HepG2 (cell line): ENCODE measurements around the gene ATG4B. TPM values are rescaled to one million over a fixed set of nuclear protein-coding genes. Genes with fewer than 3 reads are reported as not detected.

Experiments used
- AFF4 ChIP-seq: sonication (generic); formaldehyde crosslinking; IDR thresholded peaks from 2 replicates; pipeline ENCODE4 v1.4.0; 2020; ENCODE audit warnings: missing genetic modification reagents
- BRF2 ChIP-seq: sonication (generic); formaldehyde crosslinking; IDR thresholded peaks from 2 replicates; pipeline ENCODE4 v1.8.1; 2022; ENCODE audit warnings: mild to moderate bottlenecking, missing genetic modification reagents
- DR1 ChIP-seq: sonication (generic); formaldehyde crosslinking; IDR thresholded peaks from 2 replicates; pipeline ENCODE4 v1.8.0; 2021; ENCODE audit warnings: mild to moderate bottlenecking, missing genetic modification reagents, inconsistent platforms
- FOXK1 ChIP-seq: sonication (generic); formaldehyde crosslinking; IDR thresholded peaks from 2 replicates; pipeline ENCODE4 v1.4.0; 2020; ENCODE audit warnings: low read depth, missing genetic modification reagents, borderline replicate concordance
- HES4 ChIP-seq: sonication (generic); formaldehyde crosslinking; IDR thresholded peaks from 2 replicates; pipeline ENCODE4 v1.9.0; 2021; ENCODE audit warnings: mild to moderate bottlenecking, missing genetic modification reagents, borderline replicate concordance
- NFE2L2 ChIP-seq: fragments of 150-350 bp; IDR thresholded peaks from 2 replicates; pipeline ENCODE4 v1.6.1; 2014; ENCODE audit warnings: low read length
- NFKBIZ ChIP-seq: IDR thresholded peaks from 2 replicates; pipeline ENCODE4 v1.6.1; 2018; ENCODE audit warnings: missing genetic modification reagents, missing compliant biosample characterization
- SMARCC2 ChIP-seq: fragments of 450-650 bp; IDR thresholded peaks from 2 replicates; pipeline ENCODE4 v1.6.1; 2017; ENCODE audit warnings: antibody characterized with exemption, mild to moderate bottlenecking
- TERF1 ChIP-seq: sonication (generic); formaldehyde crosslinking; IDR thresholded peaks from 2 replicates; pipeline ENCODE4 v1.8.0; 2022; ENCODE audit warnings: mild to moderate bottlenecking, missing genetic modification reagents, moderate library complexity
- ZBTB21 ChIP-seq: sonication (generic); formaldehyde crosslinking; IDR thresholded peaks from 2 replicates; pipeline ENCODE4 v1.4.0; 2020; ENCODE audit warnings: missing genetic modification reagents
- ZNF576 ChIP-seq: sonication (generic); formaldehyde crosslinking; IDR thresholded peaks from 2 replicates; pipeline ENCODE4 v1.4.0; 2020; ENCODE audit warnings: mild to moderate bottlenecking, missing genetic modification reagents
- ZNF619 ChIP-seq: sonication (generic); formaldehyde crosslinking; IDR thresholded peaks from 2 replicates; pipeline ENCODE4 v1.4.0; 2020; ENCODE audit warnings: mild to moderate bottlenecking, missing genetic modification reagents
- ZNF644 ChIP-seq: IDR thresholded peaks from 2 replicates; pipeline ENCODE4 v1.6.1; 2016; ENCODE audit warnings: low read depth
- ZNF746 ChIP-seq: sonication (generic); formaldehyde crosslinking; IDR thresholded peaks from 2 replicates; pipeline ENCODE4 v1.8.0; 2022; ENCODE audit warnings: mild to moderate bottlenecking, missing genetic modification reagents
- ZNF879 ChIP-seq: sonication (generic); formaldehyde crosslinking; IDR thresholded peaks from 2 replicates; pipeline ENCODE4 v1.8.1; 2023; ENCODE audit warnings: missing genetic modification reagents
- polyA plus RNA-seq, 8 experiments: library from polyadenylated mRNA; depleted of rRNA in 3 of 8; stranded (reverse) in 7 of 8; unstranded in 1 of 8; fragments of >200 nt; fragmentation: Illumina TruSeq in 4 of 8; extraction: Trizol in 4 of 8; gene quantifications; 2 replicates each; pipeline versions ENCODE4 v1.2.1 to v1.2.3, GENCODE V29; 2011 to 2016; ENCODE audit warnings: low read depth in 4 of 8, missing spikeins in 1 of 8, mixed read lengths in 1 of 8; ENCODE audit not compliant: insufficient read depth in 1 of 8
- total RNA-seq, 5 experiments: library from RNA; depleted of rRNA; stranded (reverse); fragments of >200 nt; fragmentation: Illumina TruSeq; extraction: Trizol; gene quantifications; 2 replicates each; pipeline ENCODE4 v1.2.3, GENCODE V29; 2016; ENCODE audit warnings: low read depth in 1 of 5
- TF ChIP-seq, protein P1 (sequence below): sonication (generic); formaldehyde crosslinking; IDR thresholded peaks from 2 replicates; pipeline ENCODE4 v1.9.0; 2022; ENCODE audit warnings: missing genetic modification reagents, mild to moderate bottlenecking, borderline replicate concordance
- TF ChIP-seq, protein P2 (sequence below): sonication (generic); formaldehyde crosslinking; IDR thresholded peaks from 2 replicates; pipeline ENCODE4 v1.4.0; 2020; ENCODE audit warnings: missing genetic modification reagents, borderline replicate concordance

The ATG4B gene
- total and polyA plus RNA-seq, 2 of the 13 experiments (the other 11 are each of a cell fraction or from before 2014, with no cell fraction given), result 95.5 to 239 TPM

GRCh38 chr2:241636182-241637017 lies 1.1 kb upstream of the ATG4B start (continued):
- TF ChIP-seq DR1 (CRISPR knock-in tag), result no peak
- TF ChIP-seq HES4 (CRISPR knock-in tag), result no peak
- TF ChIP-seq NFKBIZ (CRISPR knock-in tag), result no peak
- no peak for TF ChIP-seq ZNF644 (CRISPR knock-in tag)
- 0 out of 2 replicates have a peak, but pooled peaks have one; percentile 41 for TF ChIP-seq ZNF746
- no peak for TF ChIP-seq SMARCC2
- TF ChIP-seq ZNF879, result peak; percentile 63; the same call in 1 of the 2 replicates
- TF ChIP-seq, protein P1, sequence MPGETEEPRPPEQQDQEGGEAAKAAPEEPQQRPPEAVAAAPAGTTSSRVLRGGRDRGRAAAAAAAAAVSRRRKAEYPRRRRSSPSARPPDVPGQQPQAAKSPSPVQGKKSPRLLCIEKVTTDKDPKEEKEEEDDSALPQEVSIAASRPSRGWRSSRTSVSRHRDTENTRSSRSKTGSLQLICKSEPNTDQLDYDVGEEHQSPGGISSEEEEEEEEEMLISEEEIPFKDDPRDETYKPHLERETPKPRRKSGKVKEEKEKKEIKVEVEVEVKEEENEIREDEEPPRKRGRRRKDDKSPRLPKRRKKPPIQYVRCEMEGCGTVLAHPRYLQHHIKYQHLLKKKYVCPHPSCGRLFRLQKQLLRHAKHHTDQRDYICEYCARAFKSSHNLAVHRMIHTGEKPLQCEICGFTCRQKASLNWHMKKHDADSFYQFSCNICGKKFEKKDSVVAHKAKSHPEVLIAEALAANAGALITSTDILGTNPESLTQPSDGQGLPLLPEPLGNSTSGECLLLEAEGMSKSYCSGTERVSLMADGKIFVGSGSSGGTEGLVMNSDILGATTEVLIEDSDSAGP (CRISPR knock-in tag), result no peak; the same call in 1 of the 2 replicates
- TF ChIP-seq FOXK1, result no peak
- TF ChIP-seq ZNF576 (CRISPR knock-in tag), result no peak
- no peak for TF ChIP-seq ZNF619
- no peak for TF ChIP-seq TERF1 (CRISPR knock-in tag)
- TF ChIP-seq NFE2L2, result no peak
- TF ChIP-seq, protein P2, sequence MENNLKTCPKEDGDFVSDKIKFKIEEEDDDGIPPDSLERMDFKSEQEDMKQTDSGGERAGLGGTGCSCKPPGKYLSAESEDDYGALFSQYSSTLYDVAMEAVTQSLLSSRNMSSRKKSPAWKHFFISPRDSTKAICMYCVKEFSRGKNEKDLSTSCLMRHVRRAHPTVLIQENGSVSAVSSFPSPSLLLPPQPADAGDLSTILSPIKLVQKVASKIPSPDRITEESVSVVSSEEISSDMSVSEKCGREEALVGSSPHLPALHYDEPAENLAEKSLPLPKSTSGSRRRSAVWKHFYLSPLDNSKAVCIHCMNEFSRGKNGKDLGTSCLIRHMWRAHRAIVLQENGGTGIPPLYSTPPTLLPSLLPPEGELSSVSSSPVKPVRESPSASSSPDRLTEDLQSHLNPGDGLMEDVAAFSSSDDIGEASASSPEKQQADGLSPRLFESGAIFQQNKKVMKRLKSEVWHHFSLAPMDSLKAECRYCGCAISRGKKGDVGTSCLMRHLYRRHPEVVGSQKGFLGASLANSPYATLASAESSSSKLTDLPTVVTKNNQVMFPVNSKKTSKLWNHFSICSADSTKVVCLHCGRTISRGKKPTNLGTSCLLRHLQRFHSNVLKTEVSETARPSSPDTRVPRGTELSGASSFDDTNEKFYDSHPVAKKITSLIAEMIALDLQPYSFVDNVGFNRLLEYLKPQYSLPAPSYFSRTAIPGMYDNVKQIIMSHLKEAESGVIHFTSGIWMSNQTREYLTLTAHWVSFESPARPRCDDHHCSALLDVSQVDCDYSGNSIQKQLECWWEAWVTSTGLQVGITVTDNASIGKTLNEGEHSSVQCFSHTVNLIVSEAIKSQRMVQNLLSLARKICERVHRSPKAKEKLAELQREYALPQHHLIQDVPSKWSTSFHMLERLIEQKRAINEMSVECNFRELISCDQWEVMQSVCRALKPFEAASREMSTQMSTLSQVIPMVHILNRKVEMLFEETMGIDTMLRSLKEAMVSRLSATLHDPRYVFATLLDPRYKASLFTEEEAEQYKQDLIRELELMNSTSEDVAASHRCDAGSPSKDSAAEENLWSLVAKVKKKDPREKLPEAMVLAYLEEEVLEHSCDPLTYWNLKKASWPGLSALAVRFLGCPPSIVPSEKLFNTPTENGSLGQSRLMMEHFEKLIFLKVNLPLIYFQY (CRISPR knock-in tag), result peak; percentile 68; the same call in 1 of the 2 replicates
- no peak for TF ChIP-seq AFF4
- no peak for TF ChIP-seq BRF2 (CRISPR knock-in tag)
- TF ChIP-seq ZBTB21 (CRISPR knock-in tag), result no peak
